Measurements from ENCODE around the gene PCGF6.

Gene PCGF6

GRCh38 chr10:103254538-103255325 lies 96.2 kb downstream of the PCGF6 start:
- TF ChIP-seq, protein P1, sequence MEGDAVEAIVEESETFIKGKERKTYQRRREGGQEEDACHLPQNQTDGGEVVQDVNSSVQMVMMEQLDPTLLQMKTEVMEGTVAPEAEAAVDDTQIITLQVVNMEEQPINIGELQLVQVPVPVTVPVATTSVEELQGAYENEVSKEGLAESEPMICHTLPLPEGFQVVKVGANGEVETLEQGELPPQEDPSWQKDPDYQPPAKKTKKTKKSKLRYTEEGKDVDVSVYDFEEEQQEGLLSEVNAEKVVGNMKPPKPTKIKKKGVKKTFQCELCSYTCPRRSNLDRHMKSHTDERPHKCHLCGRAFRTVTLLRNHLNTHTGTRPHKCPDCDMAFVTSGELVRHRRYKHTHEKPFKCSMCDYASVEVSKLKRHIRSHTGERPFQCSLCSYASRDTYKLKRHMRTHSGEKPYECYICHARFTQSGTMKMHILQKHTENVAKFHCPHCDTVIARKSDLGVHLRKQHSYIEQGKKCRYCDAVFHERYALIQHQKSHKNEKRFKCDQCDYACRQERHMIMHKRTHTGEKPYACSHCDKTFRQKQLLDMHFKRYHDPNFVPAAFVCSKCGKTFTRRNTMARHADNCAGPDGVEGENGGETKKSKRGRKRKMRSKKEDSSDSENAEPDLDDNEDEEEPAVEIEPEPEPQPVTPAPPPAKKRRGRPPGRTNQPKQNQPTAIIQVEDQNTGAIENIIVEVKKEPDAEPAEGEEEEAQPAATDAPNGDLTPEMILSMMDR (IDR thresholded peaks at IDR 0.05; ENCODE audit: poor library complexity, severe bottlenecking) = no peak
- H3K27ac ChIP-seq (ENCODE audit: poor library complexity, severe bottlenecking) = no peak overlapping the region
- no peaks in the 10 kb centered on the region for H3K9me3 ChIP-seq (ENCODE audit: severe bottlenecking)
- no peaks in the 10 kb centered on the region for H3K27me3 ChIP-seq (ENCODE audit: insufficient read depth, poor library complexity, severe bottlenecking)
- ATAC-seq (ENCODE audit: low read depth) = peak; percentile 94
- DNase-seq (ENCODE audit: low spot score) = no peak
- H3K4me3 ChIP-seq (ENCODE audit: severe bottlenecking) = no peak overlapping the region
- no peaks in the 10 kb centered on the region for H3K4me1 ChIP-seq (ENCODE audit: insufficient read depth, poor library complexity, severe bottlenecking)
- H3K36me3 ChIP-seq (ENCODE audit: low read depth) = no peaks in the 10 kb centered on the region

- Histone ChIP-seq H3K4me1 (ENCODE audit: insufficient read depth, poor library complexity, severe bottlenecking) (no peaks in the 10 kb centered on the region), H3K27ac (ENCODE audit: poor library complexity, severe bottlenecking) (no peak overlapping the region), H3K27me3 (ENCODE audit: insufficient read depth, poor library complexity, severe bottlenecking) (no peaks in the 10 kb centered on the region), H3K36me3 (ENCODE audit: low read depth) (no peaks in the 10 kb centered on the region), H3K4me3 (ENCODE audit: severe bottlenecking) (no peak overlapping the region), H3K9me3 (ENCODE audit: severe bottlenecking) (no peaks in the 10 kb centered on the region)
- DNase-seq (ENCODE audit: low spot score) (no peak), ATAC-seq (ENCODE audit: low read depth) (no peak)
- TF ChIP-seq, protein P1 (IDR thresholded peaks at IDR 0.05; ENCODE audit: poor library complexity, severe bottlenecking) = no peak
Measured at GRCh38 chr10:103254113-103254512, 96.8 kb downstream of the PCGF6 start.

Measured in RWPE2 (cell line).